ENCODE measurements around the gene VCY. TPM values are rescaled to one million over a fixed set of nuclear protein-coding genes. Genes with fewer than 3 reads are reported as not detected.
"Not testable (repeated sequence)": the region's sequence is repeated elsewhere in the genome, so short reads cannot be mapped to it uniquely, and the experiment has no call there.

The VCY gene
- not detected in 2 replicates for total RNA-seq

- intact Hi-C loops (cut with micrococcal nuclease), result not testable (repeated sequence)
Observed at GRCh38 chrY:13986373-13986772, at the start of gene VCY. VCY (minus strand) TSS chrY:13986473; CDS start chrY:13986440, 33 bp downstream.

- intact Hi-C loops (cut with micrococcal nuclease), result not testable (repeated sequence)
Observed at GRCh38 chrY:14030395-14030794, 44.1 kb upstream of the VCY start.

- intact Hi-C loops (cut with micrococcal nuclease), result not testable (repeated sequence)
Observed at GRCh38 chrY:14011916-14012315, 25.6 kb upstream of the VCY start.

- intact Hi-C loops (cut with micrococcal nuclease), result not testable (repeated sequence)
Observed at GRCh38 chrY:13942406-13942805, 43.9 kb downstream of the VCY start.

Other genes starting within 250 kb of the VCY start
- gene VCY1B, start 69.8 kb upstream of the VCY start, total RNA-seq, result not detected in 2 replicates

Data from T-helper 2 cell treated with Interferon-gamma antibody and Interleukin-4, amounts not matched to agents 100 ng/mL and 5 ng/mL, for 36 hours (primary cell).